Epithelial cell of umbilical artery (primary cell): ENCODE measurements around the gene SLC16A7. TPM values are rescaled to one million over a fixed set of nuclear protein-coding genes. Genes with fewer than 3 reads are reported as not detected.

Experiments used
- total RNA-seq: library from RNA; depleted of rRNA; stranded (reverse); fragments of >200 nt; gene quantifications from 2 replicates; pipeline ENCODE4 v1.2.3, GENCODE V29; 2014

The SLC16A7 gene, protein sequence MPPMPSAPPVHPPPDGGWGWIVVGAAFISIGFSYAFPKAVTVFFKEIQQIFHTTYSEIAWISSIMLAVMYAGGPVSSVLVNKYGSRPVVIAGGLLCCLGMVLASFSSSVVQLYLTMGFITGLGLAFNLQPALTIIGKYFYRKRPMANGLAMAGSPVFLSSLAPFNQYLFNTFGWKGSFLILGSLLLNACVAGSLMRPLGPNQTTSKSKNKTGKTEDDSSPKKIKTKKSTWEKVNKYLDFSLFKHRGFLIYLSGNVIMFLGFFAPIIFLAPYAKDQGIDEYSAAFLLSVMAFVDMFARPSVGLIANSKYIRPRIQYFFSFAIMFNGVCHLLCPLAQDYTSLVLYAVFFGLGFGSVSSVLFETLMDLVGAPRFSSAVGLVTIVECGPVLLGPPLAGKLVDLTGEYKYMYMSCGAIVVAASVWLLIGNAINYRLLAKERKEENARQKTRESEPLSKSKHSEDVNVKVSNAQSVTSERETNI
- 7.4 and 7.5 TPM in 2 replicates for total RNA-seq

DNA sequence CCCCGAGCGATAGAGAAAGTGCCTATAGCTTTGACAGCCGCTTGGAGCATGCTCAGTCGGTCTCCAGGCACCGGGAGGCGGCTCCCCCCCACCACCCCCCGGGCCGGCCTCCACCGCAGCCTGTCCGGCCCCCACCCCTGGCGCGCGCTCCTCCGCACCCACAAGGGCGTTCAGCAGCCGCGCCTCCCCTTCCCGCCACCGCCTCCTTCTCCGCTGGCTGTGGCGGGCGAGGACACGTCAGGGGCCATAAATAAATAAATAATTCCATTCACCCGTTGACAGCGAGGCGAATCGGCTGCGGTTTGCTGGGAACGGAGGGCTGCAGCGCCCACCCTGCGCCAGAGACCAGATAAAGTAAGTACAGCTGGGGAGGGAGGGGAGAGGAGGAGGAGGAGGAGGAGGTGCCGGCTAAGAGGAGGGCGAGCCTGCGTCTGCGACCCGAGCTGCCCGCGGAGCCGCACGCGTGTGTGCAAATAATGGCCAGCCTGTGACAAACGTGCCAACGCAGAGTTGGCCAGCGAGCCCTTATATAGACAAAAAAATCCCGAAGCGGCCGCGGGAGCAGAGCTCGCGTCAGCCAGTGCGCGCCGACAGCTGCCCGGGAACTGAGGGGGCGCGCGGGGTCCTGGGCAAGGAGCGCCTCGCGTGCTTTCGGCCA, at the start of gene SLC16A7:
TSS of gene SLC16A7 (plus strand) at position 147 of the 658 bp plus-strand sequence. CDS start 108,773 bp downstream, outside the sequence.

